Amniotic epithelial cell (primary cell): ENCODE results near the gene LIPT1.
A peak's percentile ranks its signal among the peaks of the same experiment; 100 is the strongest.
"Not testable (repeated sequence)": the region's sequence is repeated elsewhere in the genome, so short reads cannot be mapped to it uniquely, and the experiment has no call there.

Experiments used
- DNase-seq: peaks from one replicate; pipeline ENCODE4 v3.0.0-alpha.2; 2010; ENCODE audit warnings: low read depth

The LIPT1 gene

GRCh38 chr2:99154643-99155536 is at the start of gene LIPT1, which contains the start of gene TSGA10:
Gene LIPT1 (plus strand): TSS chr2:99154967. CDS start chr2:99161958, 6,991 bp downstream.
Gene TSGA10 (minus strand): TSS chr2:99154942. CDS start chr2:99109439, 45,503 bp downstream.
- DNase-seq = peak; percentile 89

GRCh38 chr2:99106913-99107312 is 47.9 kb upstream of the LIPT1 start:
- DNase-seq = peak; percentile 2

- no peak for DNase-seq
Observed at GRCh38 chr2:99111236-99111635, 43.5 kb upstream of the LIPT1 start.

- no peak for DNase-seq
Observed at GRCh38 chr2:99111945-99112344, 42.8 kb upstream of the LIPT1 start.

- no peak for DNase-seq
Observed at GRCh38 chr2:99112617-99113016, 42.1 kb upstream of the LIPT1 start.

DNA sequence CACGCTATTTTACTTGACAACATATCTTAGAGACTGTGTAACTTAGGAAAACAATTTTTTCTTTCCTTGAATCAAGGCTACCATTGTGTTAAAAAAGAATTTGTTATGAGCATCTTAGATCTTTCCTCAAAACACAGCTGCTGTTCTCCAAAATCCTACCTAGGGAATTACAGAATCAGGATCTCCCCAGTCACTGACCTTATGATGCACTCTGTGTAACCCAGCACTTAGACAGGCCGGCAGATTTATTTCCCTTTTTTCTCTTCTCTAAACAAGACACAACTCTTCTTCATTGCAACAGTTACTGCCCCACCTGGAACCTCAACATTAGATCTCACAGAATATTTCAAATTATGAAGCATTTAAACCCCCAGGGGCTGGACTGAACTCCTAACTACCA is 26.8 kb upstream of the LIPT1 start:
- no peak for DNase-seq

GRCh38 chr2:99135044-99135556 is 19.7 kb upstream of the LIPT1 start:
- not testable (repeated sequence) for DNase-seq

- no peak for DNase-seq
Observed at GRCh38 chr2:99139003-99139402, 15.8 kb upstream of the LIPT1 start.

DNA sequence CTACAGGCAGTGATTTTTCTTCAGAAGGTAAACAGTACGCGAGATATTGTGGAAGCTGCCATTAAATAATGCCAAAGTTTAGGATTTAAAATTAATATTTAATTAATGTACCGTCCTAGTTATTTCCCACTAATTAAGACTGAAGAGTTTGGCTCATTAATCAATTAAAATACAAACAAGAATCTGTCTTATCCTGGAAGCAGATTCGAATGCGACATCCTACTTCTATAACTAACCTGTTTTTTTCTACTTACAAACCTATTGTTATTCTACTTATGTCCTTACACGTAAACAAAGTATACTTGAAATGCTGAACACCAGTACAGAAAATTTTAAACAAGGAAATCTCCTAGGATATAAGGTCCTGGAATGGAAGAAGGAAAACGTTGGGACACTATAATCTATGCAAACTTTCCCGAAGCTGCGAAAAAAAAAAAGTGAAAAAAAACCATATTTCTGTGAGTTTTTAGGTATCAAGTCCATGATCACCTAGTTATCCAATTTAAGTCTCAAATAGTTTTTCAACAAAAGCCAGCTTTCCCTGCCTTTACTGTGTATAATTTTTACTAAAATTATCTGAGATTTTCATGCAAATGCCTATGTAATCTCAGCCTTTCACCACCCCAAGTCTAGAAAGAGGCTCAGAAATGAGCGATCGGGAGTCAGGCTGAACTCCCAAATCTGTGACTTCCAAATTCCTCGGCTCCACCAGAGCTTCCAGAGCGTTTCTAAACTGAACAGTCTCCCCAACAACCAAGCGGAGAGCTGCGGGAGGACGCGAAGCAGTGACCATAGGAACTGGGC is 14.5 kb upstream of the LIPT1 start:
- peak; percentile 10 for DNase-seq

GRCh38 chr2:99140860-99141109 is 14.0 kb upstream of the LIPT1 start:
- no peak for DNase-seq

GRCh38 chr2:99141110-99142108 is 13.4 kb upstream of the LIPT1 start, which contains the start of gene C2orf15:
Gene C2orf15 (plus strand): TSS chr2:99141707. CDS start chr2:99150559, 8,852 bp downstream.
- DNase-seq = peak; percentile 79

DNA sequence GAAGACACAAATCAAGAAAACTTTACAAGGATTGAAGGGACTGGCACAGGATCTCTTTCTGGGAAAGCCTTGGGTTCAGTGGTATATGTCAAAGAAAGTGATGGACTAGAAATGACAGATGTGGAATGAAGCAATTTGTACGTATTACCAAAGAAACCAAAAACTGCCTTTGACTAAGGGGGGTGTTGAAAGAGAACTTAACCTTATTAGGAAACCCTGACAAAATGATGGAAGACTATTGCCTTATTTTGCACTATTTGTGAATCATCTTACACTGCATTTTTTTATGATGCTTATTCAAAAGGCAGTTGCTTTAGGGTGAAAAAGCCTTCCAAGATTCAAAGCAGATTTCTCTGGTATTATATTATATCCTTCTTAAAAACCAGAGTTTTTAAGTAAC is 4.1 kb upstream of the LIPT1 start:
- DNase-seq = peak; percentile 86

DNA sequence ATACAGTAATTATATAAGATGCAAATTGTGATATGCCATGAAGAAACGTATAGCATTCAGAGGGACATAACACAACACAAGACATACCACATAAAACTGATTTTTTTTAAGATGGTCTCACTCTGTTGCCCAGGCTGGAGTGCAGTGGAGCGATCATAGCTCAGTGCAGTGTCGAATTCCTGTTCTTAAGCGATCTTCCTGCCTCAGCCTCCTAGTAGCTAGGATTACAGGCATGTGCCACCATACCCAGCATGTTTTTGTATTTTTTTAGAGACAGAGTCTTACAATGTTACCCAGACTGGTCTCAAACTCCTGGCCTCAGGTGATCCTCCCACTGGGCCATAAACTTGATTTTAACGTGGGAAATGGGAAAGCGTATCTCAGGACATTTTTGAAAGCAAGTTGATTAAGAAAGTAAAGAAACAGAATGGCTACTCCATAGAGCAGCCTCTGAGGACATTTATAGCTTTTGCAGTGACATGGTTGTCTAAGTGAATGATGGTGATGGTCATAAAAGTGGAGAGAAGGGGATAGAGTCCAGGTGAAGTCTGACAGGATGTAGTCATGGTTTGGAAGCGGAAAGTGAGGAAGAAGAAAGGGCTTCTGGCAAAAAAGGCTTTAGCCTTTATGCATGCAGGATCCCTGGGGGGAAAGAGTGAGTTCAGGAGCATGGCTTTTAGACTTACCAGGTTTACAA is 2.4 kb upstream of the LIPT1 start:
- no peak for DNase-seq

DNA sequence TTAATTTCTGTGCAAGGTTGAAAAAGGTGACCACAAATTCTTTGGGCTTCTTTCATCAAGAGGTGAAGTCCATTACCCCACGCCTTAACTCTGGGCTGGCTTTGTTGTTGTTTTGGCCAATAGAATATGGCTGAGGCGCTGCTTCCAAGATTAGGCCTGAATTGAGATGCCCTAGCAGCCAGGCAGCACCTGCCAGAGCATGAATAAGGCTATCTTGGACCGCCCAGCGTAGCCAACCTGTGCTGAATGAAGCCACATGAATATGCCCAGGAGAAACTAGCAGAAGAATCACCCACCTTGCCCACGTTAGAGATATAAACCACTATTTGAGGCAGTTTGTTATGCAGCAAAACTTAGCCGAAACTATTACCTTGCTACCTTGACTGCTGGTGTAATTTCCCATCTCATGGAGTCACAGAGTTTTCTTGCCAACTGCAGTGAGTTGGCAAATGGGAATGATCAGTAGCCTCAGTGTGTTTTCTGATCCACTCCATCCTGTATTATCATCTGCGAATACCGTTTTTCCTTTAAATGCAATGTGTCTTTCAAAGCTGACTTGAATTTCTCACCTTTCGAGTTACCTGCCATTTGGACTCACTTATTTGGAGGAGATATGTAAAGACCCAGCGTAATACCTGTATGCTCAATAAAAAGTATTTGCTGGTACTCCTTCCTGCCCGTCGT is 704 bp upstream of the LIPT1 start:
- no peak for DNase-seq

DNA sequence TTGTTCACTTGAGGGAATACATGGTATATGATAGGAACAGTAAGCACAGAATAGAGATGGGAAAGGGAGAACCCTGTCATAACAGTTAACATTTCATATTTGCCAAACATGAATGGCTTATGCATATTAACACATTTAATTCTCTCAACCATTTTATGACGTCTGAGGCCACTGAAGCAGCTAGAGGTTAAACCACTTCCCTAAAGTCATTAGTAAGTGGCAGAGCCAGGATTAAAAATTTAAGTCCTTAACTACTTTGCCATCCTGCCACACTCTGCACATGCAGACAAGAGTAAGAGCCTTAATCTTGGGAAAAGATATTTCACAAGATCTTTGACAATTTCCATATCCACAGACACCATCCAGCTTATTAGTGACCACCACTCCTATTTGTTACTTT is 2.1 kb downstream of the LIPT1 start:
- no peak for DNase-seq

DNA sequence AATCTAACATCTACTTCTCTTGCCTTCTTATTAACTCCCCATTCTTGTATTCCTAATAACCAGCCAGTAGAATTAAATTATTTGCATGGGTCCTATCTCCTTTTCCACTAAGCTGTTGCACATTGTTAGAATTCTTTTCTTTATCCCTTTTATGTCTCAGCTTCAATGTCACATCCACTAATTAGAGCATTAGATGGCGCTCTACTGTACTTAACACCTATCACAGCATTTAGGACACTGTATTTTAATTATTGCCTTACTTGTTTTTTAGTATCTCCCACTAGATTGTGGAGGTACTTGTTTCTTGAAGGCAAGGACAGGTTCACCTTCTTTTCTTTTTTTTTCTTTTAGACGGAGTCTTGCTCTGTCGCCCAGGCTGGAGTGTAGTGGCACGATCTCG is 3.8 kb downstream of the LIPT1 start:
- DNase-seq = no peak

GRCh38 chr2:99159594-99159993 is 4.8 kb downstream of the LIPT1 start:
- no peak for DNase-seq

DNA sequence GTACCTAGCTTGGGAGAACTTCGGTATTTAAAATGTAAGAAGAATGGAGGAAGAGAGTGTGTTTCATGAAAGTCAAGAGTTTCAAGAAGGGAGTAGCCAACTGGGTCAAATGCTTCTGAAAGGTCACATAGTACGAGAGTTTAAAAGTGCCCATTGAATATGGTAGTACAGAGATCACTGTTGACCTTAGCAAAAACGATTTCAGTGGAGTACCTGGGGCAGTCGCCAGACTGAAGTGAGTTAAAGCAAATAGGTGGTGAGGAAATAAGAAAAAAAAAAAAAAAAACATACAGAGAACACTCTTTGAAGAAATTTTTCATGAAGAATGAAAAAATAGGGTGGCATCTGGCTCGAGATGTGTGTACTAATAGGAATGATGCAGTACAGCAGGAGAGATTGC is 11.5 kb downstream of the LIPT1 start:
- DNase-seq = no peak

- no peak for DNase-seq
Observed at GRCh38 chr2:99169534-99169933, 14.8 kb downstream of the LIPT1 start.

DNA sequence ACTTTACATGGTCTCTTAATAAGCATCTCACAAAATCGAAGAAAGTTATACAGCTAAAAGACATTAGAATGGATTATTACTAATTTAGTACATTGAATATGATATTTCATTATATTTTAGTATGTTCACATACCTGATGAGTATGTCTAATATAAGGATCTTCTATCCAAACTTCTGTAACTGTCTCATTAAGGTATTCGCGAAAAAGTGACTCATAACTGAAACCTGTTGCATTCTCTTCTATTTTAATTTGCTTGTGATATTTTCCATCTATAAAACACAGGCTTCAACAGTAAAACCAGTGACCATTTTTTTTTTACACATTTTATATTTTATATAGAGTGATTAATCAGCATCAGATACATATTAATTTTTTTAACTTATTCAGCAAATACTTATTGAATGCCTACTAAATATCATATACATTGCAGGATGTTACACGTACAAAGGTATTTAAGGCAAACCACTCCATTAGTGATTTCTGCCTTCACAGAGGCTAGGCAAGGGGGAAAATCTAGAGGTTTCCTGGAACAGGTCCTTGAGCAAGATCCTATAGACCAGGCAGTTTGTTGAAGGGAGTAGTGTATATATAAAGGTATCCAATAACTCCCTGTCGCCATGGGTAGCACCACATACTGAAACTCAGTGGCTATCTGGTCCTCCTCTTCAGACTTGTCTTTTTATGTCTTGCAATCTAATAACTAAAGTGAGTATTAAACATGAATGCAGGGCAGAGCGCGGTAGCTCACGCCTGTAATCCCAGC is 16.8 kb downstream of the LIPT1 start:
- DNase-seq = no peak
